Fibroblast of skin of left quadriceps (primary cell): ENCODE results near the gene GANC.
"Not testable (repeated sequence)": the region's sequence is repeated elsewhere in the genome, so short reads cannot be mapped to it uniquely, and the experiment has no call there.

Source experiments
- DNase-seq, 2 experiments: peaks; one replicate each; pipeline ENCODE4 v3.0.0-alpha.2; 2013; ENCODE audit warnings: low read depth in 2 of 2

The GANC gene

DNA sequence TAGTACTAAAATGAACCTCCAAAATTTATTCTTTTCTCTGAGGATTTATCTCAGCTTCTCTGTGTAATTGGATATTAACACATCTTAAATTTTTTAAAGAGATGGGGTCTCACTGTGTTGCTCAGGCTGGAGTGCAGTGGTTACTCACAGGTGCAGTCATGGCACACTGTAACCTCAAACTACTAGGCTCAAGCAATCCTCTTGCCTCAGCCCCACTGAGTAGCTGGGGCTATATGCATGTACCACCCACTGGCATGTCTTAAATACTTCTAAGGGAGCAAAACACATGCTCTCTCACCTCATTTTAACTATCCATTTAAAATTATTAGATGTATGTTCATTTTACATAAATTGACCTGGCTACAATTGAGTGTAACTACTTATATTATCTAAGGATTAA is 11.6 kb downstream of the GANC start:
- no peak for DNase-seq

DNA sequence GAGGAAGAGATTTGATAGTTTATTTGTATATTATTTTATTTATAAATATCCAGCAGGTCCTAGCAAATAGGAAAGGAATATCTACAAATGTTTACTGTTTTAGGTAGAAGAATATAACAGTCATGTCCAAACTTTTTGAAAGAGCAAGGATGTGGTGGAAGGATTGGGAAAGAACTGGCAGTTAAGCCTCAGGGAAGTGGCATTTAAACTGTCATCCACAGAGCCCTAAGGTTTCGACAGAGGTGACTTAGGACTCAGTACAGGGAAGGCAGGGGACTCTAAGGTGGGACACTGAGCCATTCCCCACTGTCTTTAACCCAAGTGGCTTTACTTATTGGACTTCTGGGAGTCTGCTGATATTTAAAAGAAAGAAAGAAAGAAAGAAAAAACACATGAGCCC is 12.0 kb downstream of the GANC start:
- no peak for DNase-seq

DNA sequence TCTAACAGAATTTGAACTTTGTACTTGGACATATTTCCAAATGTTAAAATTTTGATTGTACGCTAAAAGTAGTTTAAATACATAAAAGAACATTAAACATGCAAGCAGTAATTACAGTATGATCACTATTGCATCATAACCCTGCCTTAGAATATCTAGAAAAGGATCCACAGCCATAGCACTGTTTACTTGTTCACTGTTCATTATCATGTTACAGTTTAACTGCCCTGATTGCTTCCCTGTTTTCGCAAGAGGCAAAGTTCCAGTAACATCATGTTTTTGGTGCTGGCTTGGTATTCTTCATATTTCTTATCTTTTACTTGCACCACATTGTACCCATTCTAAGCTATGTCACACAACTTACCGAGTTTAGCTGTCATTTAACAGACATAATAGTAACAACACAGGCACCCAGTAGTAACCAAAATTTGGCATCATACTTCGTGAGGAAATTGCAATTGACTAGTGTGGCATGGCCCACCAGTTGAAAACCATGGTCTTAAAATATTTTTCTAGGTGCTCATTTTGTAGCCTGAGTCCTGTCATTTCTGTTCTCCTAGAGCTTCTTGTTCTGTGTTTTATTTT is 13.5 kb downstream of the GANC start:
- DNase-seq, result no peak

DNA sequence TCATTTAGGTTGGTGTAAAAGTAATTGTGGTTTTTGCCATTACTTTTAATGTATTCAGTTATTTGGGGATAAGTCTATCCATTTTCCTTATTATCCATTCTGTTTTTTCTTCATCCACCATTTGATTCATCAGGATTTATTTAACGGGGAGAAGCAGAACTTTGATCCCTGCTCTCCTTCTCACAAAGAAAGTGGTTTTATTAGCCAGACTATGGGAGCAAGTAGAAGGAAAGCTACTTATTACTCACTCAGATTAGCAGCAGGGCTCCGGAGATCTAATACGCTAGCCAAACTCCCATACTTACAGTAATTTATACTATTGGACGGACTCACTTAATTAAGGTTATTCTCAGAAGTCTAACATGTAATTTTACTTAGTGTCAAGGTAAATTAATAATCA is 14.9 kb downstream of the GANC start:
- DNase-seq, result no peak

DNA sequence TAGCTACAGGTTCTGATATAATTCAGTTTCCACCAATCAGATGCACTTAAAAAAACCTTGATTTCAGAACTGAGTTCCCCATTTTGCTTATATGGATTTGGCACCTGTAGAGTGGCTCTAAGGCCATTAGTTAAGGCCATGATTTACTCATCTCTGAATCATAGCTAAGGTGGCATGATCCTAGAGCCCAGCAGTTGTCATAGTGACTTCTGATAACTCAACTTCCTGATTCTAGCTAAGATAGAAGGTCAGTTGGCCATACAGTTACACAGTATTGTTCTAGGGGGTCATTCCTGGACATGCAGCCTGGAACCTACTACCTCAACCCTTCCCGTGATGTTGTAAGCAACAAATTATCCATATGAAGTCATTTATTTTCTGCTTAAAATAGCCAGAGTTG is 16.2 kb downstream of the GANC start:
- no peak for DNase-seq

DNA sequence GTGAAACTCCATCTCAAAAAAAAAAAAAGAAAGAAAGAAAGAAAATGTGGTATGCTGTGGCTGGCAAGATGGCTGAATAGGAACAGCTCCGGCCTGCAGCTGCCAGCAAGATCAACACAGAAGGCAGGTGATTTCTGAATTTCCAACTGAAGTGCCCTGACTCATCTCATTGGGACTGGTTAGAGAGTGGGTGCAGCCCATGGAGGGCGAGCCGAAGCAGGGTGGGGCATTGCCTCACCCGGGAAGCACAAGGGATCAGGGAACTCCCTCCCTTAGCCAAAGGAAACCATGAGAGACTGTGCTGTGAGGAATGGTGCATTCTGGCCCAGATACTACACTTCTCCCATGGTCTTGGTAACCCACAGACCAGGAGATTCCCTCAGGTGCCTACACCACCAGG is 28.0 kb downstream of the GANC start:
- DNase-seq, result not testable (repeated sequence)

DNA sequence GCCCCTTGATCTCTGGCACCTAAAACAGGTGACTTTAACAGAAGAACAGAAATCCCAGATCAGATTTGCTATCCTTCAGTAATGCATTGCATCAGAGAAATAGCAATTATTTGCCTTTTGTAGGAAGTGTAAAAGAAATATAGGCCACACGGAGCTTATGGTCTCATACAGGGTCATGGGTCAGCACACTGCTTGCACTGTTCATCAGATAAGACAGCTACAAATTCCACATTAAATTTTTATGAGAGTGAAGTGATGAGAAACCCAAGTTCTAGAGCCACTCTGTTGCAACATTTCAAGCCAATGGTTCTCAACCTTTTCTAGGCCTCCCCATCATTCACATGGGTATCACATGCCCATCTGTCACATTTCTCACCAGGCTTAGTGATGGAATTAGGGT is 33.7 kb downstream of the GANC start:
- no peak for DNase-seq

DNA sequence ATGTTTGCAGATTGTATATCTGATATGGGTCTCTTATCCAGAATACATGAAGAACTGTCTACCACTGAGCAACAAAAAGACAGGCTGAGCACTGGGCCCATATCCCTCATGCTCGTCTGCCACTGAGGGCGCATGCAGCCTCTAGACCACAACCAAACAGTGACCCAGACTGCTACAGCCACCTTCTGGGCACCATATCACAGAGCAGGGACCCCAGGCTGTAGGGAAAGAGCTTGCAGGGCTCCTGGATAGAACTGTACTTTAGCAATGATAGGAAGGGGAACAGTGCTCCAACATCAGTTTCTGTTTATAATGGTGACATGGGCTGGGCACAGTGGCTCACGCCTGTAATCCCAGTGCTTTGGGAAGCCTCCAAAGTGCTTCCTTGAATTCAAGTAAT is 40.5 kb downstream of the GANC start:
- no peak for DNase-seq

DNA sequence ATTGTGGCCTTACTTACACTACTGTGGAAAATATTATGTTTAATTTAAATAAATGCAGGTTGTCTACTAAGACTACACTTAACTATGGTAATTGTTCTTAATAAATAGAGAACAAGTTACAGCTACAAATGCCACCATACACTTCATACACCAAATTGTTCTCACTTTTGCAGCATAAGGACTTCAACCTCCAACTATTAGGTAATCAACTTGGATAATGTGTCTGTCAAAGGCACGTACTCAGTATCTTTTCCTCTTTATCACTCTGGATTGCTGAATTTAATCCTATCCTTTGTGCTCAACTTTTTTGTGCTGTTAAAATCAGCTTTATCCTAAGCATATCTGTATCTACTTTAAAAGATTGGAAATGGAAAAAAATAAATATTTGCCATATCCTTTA is 41.8 kb downstream of the GANC start:
- no peak for DNase-seq

DNA sequence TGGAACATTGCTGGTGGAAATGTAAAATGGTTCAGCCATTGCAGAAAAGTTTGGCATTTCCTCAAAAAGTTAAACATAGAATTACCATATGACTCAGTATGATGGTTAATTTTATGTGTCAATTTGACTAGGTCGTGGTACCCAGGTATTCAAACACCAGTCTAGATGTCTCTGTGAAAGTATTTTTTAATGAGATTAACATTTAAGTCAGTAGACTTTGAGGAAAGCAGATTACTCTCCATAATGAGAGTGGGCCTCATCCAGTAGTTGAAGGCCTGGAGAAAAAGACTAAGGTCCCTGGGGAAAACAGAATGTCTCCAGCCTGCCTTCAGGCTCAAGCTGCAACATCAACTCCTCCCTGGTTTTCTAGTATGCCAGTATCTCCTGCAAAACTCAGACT is 42.5 kb downstream of the GANC start:
- peak in 1 of 2 experiments; percentile 4 for DNase-seq

DNA sequence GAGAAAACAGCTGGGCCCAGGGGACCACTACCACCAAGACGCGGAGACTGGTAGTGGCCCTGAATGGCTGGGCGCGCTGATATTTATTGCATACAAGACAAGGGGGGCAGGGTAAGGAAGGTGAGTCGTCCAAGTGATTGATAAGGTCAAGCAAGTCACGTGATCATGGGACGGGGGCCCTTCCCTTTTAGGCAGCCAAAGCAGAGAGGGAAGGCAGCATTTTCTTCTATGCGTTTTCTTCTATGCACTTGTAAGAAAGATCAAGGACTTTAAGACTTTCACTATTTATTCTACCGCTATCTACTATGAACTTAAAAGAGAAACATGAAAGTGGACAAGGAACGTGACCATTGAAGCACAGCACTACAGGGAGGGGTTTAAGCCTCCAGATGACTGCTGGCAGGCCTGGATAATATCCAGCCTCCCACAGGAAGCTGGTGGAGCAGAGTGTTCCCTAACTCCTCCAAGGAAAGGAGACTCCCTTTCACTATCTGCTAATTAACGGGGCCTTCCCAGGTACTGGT is 43.3 kb downstream of the GANC start:
- DNase-seq, result not testable (repeated sequence)

DNA sequence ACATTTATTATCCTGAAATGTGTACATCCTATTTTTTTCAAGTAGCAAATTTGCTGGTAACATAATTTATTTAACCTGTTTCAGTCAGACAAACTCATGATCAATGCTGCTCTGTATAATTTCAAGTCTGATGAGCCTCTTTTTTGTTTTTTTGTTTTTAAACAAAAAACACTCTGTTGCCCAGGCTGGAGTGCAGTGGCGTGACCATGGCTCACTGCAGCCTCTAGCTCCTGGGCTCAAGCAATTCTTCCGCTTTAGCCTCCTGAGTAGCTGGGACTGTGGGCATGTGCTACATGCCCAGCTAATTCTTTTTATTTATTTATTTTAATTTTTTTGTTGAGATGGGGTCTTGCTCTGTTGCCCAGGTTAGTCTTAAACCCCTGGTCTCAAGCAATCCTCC is 46.2 kb downstream of the GANC start:
- DNase-seq, result no peak

DNA sequence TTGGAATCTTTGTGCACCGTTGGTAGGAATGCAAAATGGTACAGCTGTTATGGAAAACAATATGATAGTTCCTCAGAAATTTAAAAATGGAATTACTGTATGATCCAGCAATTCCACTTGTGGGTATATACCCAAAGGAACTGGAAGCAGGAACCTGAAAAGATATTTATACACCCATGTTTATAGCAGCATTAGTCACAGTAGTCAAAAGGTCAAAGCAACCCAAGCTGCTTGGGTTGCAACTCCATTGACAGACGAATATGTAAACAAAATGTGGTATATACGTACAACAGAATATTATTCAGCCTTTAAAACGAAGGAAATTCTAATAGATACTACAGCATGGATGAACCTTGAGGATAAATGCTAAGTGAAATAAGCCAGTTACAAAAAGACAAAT is 51.3 kb downstream of the GANC start:
- DNase-seq, result peak in 1 of 2 experiments; percentile 6

DNA sequence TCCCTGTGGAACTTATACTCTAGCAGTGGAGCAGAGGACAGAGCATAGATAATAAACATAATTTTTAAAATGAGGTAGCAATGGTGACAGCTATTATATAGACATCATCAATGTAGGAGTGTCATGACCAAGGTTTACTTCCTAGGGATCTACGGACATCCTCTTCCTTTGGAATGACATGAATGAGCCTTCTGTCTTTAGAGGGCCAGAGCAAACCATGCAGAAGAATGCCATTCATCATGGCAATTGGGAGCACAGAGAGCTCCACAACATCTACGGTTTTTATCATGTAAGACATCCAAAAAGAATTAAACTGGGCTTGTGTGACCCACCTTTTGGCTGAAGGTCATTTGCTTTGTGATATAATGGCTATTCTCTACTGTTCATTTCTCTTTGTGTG is 56.2 kb downstream of the GANC start:
- no peak for DNase-seq

DNA sequence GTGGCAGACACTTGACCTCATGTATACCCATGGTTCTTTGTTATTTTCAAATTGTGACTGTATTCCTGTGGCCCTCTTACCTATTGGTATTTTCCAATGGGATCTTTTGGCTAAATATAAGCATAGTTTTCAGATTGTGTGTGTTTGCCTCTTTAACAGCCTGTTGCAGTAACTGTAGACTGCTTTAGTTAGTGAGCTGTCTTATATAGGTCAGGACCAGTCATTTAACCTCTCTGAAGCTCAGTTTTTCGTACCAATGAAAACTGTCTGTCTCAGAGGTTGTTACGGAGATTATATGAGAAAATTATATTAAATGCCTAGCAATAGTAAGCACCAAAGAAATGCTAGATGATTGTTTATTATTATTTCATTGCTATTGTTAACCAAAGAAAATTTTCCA is 57.0 kb downstream of the GANC start:
- DNase-seq, result no peak

DNA sequence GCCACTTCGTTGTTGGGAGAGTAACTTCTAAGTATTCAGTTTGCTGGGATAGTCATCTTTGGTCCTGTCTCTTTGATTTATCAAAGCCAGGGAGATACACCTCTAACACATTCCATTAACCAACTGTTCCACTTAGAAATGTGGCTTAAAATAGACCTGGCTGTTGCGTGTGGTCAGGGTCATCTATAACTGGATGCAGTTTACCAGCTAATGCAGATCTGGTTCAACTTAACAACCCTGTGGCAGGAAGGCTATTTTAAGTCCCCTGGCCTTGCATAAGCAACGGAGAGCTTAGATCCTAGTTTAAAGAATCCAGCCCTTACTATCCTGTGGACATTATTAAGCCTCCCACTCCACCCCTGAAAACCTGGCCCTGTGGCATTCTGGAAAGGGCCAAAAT is 58.2 kb downstream of the GANC start:
- no peak for DNase-seq

DNA sequence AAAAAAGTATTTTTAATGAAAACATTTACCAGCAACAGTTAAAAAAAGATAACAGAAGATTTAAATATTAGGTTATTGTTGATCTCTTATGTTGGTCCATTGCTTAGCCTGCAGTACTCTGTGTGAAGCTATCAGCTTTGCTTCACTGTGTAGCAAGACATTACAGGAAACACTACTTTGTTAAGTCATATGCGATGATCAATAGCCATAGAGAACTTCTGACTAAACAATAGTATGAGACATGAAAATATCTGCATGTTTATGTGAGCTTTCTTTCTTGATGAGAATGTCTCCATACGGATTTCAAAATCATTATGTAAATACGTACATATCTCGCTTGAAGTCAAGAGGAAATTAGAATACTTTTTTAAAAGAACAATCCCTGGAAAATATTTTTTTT is 59.3 kb downstream of the GANC start:
- peak in 1 of 2 experiments; percentile 12 for DNase-seq

DNA sequence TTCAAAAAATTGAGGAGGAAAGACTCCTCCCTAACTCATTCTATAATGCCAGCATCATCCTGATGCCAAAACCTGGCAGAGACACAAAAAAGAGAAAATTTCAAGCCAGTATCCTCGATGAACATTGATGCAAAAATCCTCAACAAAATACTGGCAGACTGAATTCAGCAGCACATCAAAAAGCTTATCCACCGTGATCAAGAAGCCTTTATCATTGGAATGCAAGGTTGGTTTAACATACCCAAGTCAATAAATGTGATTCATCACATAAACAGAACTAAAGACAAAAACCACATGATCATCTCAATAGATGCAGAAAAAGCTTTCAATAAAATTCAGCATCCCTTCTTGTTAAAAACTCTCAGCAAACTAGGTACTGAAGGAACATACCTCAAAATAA is 62.1 kb downstream of the GANC start:
- no peak for DNase-seq

DNA sequence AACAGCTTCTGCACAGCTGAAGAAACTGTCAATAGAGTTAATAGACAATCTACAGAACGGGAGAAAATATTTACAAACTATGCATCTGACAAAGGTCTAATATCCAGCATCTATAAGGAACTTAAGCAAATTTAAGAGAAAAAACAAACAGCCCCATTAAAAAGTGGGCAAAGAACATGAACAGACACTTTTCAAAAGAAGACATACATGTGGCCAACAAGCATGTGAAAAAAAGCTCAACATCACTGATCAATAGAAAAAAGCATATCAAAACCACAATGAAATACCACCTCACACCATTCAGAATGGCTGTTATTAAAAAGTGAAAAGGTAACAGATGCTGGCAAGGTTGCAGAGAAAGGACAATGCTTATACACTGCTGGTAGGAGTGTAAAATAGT is 63.6 kb downstream of the GANC start:
- not testable (repeated sequence) for DNase-seq

DNA sequence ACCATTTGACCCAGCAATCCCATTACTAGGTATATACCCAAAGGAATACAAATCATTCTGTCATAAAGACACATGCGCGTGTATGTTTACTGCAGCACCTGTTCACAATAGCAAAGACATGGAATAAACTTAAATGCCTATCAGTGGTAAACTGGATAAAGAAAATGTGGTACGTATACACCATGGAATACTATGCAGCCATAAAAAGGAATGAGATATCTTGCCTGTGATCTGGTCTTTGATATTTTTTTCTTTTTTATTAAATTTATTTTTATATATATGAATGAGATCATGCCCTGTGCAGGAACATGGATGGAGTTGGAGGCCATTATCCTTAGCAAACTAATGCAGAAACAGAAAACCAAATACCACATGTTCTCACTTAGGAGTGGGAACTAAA is 64.1 kb downstream of the GANC start:
- DNase-seq, result not testable (repeated sequence)

DNA sequence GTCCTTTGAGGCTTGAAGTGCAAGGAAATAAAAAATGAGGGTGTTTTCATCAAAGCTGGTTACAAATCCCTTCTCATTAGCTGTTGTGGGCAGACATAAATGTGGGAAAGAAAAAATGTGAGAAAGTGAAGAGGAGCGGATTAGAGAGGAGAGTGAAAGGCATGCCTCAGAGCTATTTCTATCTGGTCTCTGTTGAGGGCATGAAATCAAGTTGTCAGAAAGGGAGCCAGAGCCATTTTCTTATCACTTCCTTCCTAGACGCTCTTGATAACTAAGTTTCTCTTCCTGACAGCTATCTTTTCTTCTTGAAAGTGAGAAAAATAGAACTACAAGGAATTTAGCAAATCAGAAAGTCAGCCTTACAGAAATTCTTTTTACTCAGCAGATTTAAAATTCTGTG is 65.5 kb downstream of the GANC start:
- no peak for DNase-seq

DNA sequence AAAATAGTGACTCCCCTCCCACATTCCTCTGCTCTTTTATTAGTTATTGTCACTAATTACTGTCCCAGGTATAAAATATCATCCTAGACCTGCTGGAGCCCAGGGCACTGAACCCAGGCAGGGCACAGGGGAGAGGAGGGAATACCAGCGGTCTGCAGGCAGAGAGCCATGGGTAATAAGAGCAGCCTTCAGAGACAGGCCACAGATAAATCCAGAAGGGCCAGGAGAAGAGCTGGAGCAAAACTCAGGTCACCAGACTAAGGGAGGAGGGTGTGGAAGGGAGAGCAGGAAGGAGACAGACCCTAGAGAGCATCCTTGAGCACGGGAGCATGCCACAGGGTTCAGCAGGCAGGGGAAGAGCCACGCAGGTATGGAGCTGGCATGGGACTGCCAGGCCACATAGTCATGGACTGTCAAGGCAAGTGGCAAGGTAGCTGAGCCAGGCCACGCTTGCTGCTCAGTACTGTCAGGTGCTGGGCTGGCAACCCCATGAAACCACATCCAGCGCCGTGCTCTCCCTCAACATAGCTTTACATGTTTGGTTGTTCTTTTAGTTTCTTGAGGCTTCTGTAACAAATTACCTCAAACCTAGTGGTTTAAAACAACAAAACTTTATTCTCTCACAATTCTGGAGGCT is 70.7 kb downstream of the GANC start:
- no peak for DNase-seq

DNA sequence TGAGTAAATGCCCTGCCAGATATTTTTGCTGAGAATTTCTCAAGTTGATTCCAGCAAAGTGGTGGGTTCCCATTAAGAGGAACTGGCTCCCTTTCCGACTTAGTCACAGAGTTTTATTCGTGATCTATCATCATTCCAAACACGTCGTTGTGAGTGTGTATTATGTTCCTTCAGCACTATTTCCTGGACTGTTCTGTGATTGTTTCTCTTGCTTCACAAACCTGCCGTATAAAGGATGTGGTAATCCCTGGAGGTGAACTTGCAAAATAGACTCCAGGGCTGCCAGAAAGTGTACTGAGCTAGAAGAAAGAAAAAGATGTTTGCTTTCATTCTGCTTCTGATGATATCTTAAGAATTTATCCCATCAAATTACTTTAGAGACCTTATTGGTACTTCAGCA is 71.8 kb downstream of the GANC start:
- peak; percentile 39 to 57 for DNase-seq

DNA sequence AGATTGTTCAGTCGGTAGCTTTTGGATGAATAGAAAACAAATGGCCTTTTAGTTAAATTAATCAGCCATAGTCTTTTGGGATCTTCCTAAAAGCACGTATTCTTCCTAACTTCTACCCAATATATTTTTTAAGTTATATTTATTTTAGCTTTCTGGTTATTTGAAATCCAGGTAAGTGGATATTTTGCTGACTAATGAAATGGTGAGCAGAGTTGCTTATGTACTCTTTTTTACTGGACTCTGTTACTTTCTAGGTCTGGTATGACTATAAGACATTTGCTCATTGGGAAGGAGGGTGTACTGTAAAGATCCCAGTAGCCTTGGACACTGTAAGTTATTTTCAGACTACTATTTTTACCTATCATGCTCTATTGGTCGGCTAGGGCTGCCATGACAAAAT is 72.5 kb downstream of the GANC start:
- no peak for DNase-seq
